GM19372 (cell line): ENCODE data around the gene CEP85L.

Experiments used
- ATAC-seq: cut with Tn5 transposase; IDR thresholded peaks from one replicate; pipeline ENCODE4 v1.9.1; 2021; ENCODE audit warnings: mild to moderate bottlenecking, low read depth, moderate library complexity; ENCODE audit not compliant: unreplicated experiment

Gene CEP85L

DNA sequence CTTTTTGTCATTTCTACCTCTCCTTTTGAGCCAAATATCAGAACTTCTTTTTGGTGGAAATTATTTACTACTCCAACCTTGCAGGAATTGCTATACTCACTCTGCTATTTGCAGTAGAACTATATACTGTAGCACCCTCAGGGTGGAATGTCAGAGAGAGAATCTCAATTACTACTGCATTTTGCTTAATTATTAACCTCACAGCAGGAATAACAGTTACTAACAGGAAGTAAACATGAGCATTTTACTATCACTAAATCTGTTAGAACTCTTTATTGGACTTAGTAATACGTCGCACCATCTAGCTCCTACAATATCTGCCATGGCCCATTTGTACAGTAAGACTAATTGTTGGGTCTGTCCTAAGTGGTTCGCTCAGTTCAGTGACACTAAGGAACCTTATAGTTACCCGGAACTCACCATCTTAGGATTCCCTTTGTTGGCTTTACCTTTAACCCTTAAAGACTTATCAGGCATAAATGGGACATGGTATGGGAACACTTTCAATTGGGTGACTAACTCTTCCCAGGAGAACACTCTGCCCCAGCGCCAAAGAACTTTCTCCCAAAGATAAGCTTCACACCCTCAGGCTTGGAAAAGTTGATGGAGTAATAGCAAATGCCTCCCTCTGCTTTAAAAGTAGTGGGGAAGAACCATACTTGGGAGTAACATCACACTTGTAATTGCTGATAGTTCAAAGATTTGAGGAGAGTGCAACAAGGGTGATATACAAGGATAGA lies 64.5 kb downstream of the CEP85L start:
- no peak for ATAC-seq

DNA sequence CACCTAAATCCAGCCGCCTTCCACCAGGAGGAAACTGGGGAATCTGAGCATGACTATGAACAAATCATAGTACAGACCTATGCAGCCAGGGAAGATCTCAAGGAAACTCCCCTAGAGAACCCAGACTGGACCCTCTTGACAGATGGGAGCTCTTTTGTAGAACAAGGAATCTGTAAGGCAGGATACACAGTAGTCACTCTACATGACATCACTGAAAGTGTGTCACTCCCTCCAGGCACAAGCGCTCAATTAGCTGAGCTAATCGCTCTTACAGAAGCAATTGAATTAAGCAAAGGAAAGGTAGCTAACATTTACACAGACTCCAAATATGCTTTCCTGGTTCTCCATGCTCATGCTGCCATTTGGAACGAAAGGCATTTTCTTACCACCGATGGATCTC lies 66.5 kb downstream of the CEP85L start:
- ATAC-seq, result no peak

DNA sequence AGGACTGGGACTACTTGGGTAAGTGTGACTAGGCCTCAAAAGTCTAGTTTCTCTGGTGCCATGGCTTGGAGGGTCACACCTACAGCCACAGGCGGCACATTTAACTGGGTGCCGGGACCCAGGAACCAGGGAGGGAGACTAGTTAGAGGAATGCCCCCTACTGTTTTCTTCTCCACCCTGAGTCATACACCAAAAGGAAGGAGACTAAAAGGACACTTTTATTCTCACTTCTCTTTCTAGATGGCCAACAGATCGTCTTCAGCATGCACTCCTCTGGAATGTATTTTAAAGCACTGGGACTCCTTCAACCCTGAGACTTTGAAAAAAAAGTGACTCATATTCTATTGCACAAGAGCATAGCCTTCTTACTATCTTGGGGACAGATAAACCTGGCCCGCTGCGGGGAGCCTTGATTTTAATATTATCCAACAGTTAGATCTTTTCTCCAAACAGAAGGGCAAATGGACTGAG lies 69.9 kb downstream of the CEP85L start:
- no peak for ATAC-seq

DNA sequence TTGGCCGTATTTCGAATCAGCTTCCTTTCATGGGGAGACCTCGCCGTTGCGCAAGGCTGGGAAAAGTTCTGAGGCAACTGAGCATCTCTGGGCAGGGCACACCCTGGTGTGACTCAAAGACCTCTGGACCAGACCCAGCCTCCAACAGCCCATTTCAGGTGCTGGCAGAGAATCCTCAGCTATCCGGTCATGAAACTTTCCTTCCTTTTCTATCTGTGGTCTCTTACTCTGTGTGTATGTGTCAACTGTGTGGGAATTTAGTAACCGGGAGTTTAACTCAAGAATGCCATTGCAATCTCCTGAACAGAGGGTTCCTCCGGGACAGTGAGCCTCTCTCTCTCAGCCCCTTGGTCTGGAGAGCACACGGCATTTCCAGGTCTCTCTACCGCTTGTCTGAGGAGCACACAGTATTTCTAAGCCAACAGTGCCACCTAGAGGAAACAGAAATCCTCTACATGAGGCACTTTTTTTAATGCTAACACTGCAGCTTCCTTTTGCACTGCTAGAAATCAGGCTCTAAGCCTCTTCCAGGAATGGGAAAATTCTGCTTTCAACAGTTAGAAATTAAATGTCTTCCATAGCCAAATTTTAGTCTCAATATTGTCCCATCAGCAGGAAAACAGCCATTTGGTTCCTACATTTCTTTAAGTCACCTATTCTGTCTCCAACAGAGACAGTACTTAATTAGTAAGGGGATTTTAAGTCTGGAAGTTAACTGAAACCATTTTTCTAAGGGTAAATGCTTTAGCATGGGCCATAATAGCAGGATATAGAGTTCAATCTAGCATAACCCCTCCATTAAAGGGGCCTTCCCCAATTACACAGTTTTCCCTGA lies 70.6 kb downstream of the CEP85L start:
- peak; percentile 65 for ATAC-seq

DNA sequence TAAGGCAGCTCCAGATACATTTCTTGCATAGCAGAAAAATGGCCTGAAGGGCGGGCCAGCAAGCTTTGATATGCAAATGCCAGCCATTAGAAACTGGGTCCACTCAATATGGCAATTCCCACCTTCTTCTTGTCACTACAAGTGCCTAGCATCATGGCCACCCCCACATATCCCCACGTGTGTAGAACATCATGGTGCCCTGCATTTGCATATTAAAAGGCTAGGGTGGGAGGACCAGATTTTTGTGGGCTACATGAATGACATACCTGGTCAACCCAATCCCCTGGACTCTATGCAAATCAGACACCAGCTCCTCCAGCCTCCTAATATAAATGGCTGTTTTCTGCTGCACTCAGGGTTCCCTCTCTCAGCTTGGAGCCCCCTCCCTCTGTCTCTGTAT lies 71.6 kb downstream of the CEP85L start:
- ATAC-seq, result no peak

DNA sequence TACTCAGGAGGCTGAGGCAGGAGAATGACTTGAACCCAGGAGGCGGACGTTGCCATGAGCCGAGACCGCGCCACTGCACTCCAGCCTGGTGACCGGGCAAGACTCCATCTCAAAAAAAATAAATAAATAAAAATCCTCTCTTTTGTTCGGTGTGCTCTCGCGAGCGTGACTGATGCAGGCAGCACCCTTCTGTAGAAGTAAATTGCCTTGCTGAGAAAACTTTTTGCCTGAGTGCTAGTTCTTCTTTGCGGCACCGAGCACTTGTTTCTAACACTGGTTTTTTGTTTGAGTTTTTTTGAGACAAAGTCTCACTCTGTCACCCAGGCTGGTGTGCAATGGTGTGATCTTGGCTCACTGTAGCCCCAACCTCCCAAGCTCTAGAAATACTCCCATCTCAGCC lies 72.8 kb downstream of the CEP85L start:
- no peak for ATAC-seq

DNA sequence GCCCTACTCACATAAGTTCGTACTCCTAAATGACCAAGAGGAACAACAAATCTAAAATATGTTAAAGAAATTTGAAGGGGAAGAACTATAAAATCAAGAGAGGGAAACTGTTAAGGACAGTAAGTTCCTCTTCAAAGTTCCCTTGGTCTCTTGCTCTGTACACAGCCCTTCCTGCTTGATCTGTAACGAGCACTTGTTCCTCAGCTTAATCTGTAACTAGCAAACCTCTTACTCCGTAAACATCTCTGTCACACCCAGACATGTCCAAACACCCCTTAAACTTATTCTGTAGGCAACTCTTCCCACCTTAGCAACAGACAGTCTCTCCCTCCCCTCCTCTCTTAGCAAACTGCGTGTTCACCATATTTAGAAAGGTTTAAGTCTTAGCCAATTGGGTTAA lies 73.4 kb downstream of the CEP85L start:
- ATAC-seq, result no peak

DNA sequence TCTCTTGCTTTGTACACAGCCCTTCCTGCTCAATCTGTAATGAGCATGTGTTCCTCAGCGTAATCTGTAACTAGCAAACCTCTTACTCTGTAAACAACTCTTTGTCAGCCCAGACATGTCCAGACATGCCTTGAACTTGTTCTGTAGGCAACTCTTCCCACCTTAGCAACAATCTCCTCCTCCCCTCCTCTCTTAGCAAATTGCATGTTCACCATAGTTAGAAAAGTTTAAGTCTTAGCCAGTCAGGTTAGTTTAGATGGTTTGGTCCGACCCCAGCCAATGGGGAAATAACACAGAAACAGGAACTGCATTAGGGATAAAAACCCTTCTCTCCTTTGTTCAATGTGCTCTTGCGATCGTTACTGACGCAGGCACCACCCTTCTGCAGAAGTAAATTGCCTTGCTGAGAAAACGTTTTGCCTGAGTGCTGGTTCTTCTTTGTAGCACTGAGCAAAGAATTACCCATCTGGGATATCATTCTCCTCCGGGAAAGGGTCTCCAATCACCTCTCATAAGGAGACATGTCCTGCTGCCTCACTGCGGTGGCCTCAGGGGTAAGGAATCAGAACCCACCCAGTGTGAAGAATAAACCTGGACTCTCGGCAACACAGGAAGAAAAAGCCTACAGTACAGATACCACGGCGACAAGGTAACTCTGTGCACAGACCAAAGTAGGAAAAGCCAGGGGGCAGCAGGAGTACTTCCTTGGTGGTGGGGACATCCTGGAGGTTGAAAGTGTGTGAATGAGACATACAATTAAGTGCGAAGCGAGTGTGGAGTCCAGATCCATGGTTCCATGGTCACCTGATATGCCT lies 77.1 kb downstream of the CEP85L start:
- no peak for ATAC-seq

DNA sequence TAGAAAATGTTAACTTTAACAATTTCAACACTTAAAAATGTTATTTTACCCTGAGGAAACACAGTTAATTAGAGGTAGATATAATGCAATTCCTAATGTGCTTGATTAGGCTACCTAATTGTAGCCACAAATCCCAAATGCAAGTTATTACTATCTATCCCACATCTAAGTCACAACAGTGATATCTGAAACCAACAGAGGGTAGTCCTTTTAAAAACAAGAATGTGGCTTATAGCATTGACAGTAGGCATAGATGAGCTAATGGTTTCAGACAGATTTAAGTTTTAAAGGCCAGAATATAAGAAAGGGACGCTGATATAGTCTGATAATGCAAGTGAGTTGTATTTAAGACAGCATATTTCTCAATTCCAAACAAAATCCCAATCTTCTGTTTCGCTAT lies 80.3 kb downstream of the CEP85L start:
- no peak for ATAC-seq

DNA sequence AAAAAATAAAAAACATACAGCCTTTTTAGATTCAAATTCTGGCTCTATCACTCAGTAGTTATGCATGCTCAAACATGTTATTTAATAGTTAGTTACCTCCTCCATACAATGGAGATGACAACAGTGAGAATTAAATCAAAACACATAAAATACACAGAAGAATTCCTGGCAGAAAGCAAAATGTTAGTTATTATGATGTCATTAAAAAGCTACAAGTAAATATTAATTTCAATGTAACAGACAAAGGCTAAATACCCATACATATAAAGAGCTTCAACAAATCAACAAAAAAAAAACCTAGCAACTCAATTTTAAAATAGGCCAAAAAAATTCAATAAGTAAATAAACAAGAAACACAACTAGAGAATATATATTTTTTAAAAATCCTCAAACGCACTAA lies 81.9 kb downstream of the CEP85L start:
- ATAC-seq, result no peak

DNA sequence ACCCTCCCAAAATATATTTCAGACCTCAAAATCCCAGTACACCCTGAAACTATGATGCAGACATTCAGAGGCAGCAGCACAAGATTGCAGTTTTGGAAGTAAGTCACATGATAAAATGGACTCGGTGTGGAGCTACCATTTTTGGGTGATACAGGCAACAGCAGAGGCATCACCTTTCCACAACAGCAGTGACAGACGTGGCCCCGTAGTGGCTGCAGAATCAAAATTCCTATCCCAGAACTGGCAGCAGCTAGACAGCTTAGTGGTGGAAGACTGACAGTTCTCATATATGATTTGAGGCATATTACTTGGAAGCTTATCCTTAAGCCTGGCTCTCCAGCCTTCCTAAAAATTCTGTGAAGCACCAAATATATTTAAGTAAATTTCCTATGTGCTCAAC lies 83.4 kb downstream of the CEP85L start:
- no peak for ATAC-seq

DNA sequence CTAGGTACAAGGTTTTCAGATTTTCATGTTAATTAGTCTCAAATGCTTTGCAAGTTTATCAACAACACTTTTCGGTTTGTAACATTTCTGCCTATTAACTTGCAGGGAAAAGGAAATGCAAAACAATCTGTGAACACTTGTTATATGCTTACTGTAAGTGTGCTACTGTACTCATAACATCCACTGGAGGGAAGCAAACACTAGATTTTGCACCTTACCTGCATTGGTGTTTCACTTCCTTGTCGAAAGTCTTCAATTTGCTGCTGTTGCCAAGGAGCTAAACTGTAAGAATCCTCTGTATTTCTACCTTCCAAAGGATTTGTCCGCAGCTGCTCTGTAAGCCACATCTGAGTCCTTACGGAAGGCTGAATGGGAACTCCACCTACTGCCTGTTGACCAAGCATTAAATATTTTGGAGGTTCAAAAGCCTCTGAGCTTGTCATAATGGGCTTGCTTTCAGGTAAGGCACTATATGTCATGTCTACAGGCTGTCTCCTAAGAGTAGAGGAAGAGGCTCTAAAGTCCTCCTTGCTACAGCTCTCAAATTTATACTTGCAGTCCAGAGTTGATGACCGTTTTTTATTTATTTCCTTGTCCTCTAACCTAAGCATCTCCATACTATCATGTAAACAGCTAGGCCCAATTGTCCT lies 86.0 kb downstream of the CEP85L start:
- ATAC-seq, result peak; percentile 99

DNA sequence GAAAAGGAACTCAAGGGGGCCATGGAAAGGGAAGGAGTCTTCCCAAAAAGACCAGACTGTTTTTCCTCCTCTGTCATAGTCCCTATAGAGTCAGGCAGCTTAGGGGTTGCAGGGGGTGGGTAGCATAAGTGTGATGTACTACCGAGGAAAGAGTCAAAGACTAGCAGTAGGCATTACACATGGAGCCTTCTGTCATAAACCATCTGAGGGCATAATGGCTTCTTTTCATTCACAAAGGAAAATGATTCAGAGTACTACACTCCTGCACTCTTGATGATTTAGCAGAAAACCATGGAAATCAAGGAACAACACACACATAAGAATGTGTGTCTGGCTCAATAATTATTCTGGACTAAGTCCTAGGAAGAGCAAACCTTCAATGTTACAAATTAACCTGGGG lies 88.4 kb downstream of the CEP85L start:
- ATAC-seq, result no peak

DNA sequence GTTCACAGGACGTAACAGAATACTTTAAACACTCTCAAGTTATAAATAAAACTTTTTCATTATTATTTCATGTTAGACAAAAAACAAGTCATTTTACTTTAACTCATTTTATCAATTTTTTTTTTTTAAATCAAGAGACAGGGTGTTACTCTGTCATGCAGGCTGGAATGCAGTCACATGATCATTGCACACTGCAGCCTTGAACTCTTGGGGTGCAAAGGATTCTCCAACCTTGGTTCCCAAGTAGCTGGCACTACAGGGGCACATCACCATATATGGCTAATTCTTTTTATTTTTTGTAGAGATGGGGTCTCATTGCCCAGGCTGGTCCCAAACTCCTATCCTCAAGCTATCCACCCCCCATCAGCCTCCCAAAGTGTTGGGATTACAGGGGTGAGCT lies 89.1 kb downstream of the CEP85L start:
- ATAC-seq, result no peak

DNA sequence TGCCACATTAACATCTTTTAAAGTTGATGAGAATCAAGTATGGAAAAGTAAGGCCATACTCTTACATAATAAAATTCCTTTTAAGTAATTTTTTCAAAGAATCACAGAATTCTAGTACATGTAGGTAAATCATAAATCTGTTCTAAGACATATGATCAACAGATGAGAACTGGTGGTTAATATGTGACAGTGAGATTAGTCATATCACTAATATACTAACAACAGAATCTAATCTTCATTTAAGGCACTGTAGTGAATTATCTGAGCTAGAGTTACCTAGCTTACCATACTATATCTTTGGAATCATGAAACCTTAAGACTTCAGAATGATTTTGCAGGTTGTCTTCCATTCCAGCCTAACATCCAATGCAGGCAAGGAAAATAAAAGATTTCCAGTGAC lies 91.7 kb downstream of the CEP85L start:
- ATAC-seq, result no peak

DNA sequence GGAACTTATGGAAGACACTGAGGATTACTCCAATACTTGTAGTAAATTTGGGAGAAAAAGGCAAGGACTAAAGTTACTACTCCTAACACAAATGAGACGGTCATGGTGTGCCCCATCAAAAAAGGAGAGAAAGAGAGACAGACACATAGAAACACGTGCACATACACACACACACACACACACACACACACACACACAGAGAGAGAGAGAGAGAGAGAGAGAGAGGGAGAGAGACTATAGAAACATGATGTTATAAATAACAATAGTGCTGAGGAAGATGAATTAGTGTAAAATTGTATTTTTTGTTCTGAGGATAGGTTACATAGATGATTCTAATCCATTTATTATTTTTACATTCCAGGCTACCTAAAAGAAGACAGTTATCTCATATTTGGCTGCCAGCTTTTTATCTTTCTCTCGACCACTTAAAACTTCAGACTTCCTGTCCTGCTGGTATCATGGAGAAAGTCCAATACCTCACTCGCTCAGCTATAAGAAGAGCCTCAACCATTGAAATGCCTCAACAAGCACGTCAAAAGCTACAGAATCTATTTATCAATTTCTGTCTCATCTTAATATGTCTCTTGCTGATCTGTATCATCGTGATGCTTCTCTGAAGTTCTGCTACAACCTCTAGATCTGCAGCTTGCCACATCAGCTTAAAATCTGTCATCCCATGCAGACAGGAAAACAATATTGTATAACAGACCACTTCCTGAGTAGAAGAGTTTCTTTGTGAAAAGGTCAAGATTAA lies 92.8 kb downstream of the CEP85L start:
- no peak for ATAC-seq

DNA sequence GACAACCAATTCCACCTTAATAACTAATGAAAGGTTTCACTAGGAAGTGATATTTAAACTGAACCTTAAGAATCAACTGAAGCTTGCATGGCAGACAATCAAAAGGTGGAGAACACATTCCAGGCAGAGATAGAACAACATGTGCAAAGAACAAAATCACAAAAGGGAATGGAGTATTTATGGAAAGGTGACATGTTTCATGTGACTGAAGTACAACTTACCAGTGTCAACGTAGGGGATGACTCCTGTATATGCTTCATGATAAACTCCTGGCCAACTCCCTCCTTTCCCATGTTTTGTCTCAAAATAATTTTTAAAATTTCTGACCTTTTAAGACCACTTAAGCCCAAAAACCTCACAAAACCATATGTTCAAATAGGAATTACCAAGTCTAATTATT lies 96.7 kb downstream of the CEP85L start:
- no peak for ATAC-seq

DNA sequence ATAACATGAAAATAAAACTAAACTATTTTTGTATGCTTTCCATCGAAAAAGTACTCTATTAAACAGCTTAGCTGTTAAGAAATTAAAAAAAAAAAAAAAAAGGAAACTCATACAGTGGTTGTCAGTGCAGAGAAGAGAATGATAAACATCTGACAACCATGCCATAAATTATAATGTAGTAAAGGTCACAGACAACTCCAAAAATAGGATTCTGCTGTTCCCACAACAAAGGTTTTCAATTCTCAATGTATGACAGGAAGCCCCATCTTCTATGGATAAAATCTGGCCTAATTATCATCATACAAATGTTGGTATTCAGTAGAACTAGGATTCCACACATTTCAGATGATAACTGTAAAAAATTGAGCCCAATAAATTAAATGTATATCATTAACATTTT lies 98.3 kb downstream of the CEP85L start:
- no peak for ATAC-seq

DNA sequence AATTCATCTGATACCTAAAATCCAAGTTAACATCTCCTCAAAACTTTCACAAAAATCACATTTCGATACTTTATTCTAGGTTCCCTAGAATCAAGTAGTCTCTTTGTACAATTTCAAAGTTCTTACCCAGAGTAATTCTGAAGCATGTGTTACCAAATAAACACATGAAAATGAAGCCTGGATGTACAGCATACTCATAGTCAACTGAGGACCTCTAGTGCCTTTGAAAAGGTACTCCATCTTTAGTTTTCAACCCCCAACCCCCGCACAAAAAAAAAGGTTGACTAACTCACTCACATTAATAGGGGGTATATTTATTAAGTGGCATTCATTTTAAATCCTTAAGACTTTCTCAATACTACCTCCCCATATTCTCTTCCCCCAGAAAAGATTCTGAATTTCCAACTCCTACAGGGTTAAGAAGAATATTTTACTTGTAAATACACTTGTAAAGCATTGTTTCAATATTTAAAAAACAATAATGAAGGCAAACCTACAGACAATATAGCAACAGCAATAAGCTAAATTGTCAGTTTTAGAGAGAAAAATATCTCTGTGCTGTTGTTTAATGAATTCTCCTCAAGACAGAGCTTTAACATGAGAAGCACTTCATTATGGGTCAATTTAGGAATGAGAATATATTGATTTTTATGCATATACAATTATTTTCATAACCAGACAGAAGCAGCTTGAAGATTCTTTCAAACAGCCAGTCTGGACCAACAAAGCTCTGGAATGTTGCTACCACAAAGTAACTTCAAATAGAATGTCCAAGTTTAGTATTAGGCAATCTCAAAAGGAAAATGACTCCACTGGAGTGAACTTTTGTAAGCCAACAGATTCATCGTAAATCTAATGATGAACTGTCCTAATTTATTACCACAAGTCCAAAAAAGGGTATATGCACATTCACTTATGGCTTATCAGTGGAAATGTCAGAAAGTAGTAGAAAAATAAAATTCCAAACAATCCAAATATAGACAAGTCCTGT lies 100.0 kb downstream of the CEP85L start:
- ATAC-seq, result peak; percentile 97
